ENCODE data around the gene RCAN2. TPM values are rescaled to one million over a fixed set of nuclear protein-coding genes. Genes with fewer than 3 reads are reported as not detected.

RCAN2 gene
- total RNA-seq, 2 experiments from 2014 or later = not detected

- Histone ChIP-seq H4K20me1 (ENCODE audit: insufficient read depth, low read length) (no peaks in the 10 kb centered on the region), H3K4me3 (ENCODE audit: low read depth, low read length, poor library complexity, severe bottlenecking) (no peak overlapping the region), H3K4me1 (ENCODE audit: insufficient read depth, low read length, poor library complexity, severe bottlenecking) (no peaks in the 10 kb centered on the region), H3K9me3 (ENCODE audit: low read length) (no peaks in the 10 kb centered on the region), H3K4me2 (ENCODE audit: low read length) (no peak overlapping the region), H3K27ac (ENCODE audit: low read depth, low read length, poor library complexity, severe bottlenecking) (no peak overlapping the region), H3K79me2 (ENCODE audit: insufficient read depth, low read depth, low read length) (no peaks in the 10 kb centered on the region), H3K36me3 (ENCODE audit: insufficient read depth, low read length) (no peaks in the 10 kb centered on the region), H3K9me2 (ENCODE audit: insufficient read depth, low read length) (no peaks in the 10 kb centered on the region), H2AFZ (ENCODE audit: low read length) (no peak overlapping the region)
- no peak for DNase-seq (ENCODE audit: low spot score)
- no peak for TF ChIP-seq CTCF (conservative IDR thresholded peaks at IDR 0.05; ENCODE audit: low read length)
- no peak for TF ChIP-seq EZH2phosphoT487 (IDR thresholded peaks at IDR 0.05; ENCODE audit: borderline replicate concordance, low read depth, low read length)
- POLR2A ChIA-PET = interaction anchor here (0.7 to 1.6 kb wide), 2 partner anchors 10 to 19 kb away, joined by 3 to 5 read pairs; no protein-coding TSS in a partner anchor
- no TSS peak for BruUV-seq (replicated peaks)
- intact Hi-C loops (cut with micrococcal nuclease; ENCODE audit: unreplicated experiment) = no loop called here
- CTCF ChIA-PET (ENCODE audit: unreplicated experiment) = no interaction called here
These were observed 30.3 kb upstream of the RCAN2 start for GRCh38 chr6:46521464-46521971.

- Histone ChIP-seq H3K27ac (ENCODE audit: low read depth, low read length, poor library complexity, severe bottlenecking) (no peak overlapping the region), H4K20me1 (ENCODE audit: insufficient read depth, low read length) (no peaks in the 10 kb centered on the region), H3K9me2 (ENCODE audit: insufficient read depth, low read length) (no peaks in the 10 kb centered on the region), H3K4me1 (ENCODE audit: insufficient read depth, low read length, poor library complexity, severe bottlenecking) (no peaks in the 10 kb centered on the region), H2AFZ (ENCODE audit: low read length) (no peak overlapping the region), H3K9me3 (ENCODE audit: low read length) (no peaks in the 10 kb centered on the region), H3K4me2 (ENCODE audit: low read length) (no peak overlapping the region), H3K79me2 (ENCODE audit: insufficient read depth, low read depth, low read length) (no peaks in the 10 kb centered on the region), H3K36me3 (ENCODE audit: insufficient read depth, low read length) (no peaks in the 10 kb centered on the region), H3K4me3 (ENCODE audit: low read depth, low read length, poor library complexity, severe bottlenecking) (no peak overlapping the region)
- CTCF ChIA-PET (ENCODE audit: unreplicated experiment) = interaction anchor here (0.5 kb wide), 1 partner anchor 8 kb away, joined by 3 read pairs; no protein-coding TSS in a partner anchor
- no TSS peak for BruUV-seq (replicated peaks)
- no peak for DNase-seq (ENCODE audit: low spot score)
- intact Hi-C loops (cut with micrococcal nuclease; ENCODE audit: unreplicated experiment) = no loop called here
- TF ChIP-seq CTCF (conservative IDR thresholded peaks at IDR 0.05; ENCODE audit: low read length) (no peak), EZH2phosphoT487 (IDR thresholded peaks at IDR 0.05; ENCODE audit: borderline replicate concordance, low read depth, low read length) (no peak)
- POLR2A ChIA-PET = interaction anchor here (1.5 kb wide), 1 partner anchor 10 kb away, joined by 4 read pairs; no protein-coding TSS in a partner anchor
These were observed 26.0 kb upstream of the RCAN2 start for GRCh38 chr6:46517202-46517601.

GRCh38 chr6:46513533-46513932 is 22.3 kb upstream of the RCAN2 start:
- no peaks in the 10 kb centered on the region for H3K9me2 ChIP-seq (ENCODE audit: insufficient read depth, low read length)
- no peaks in the 10 kb centered on the region for H3K4me1 ChIP-seq (ENCODE audit: insufficient read depth, low read length, poor library complexity, severe bottlenecking)
- H3K79me2 ChIP-seq (ENCODE audit: insufficient read depth, low read depth, low read length) = no peaks in the 10 kb centered on the region
- no peak for DNase-seq (ENCODE audit: low spot score)
- no peak for TF ChIP-seq CTCF (conservative IDR thresholded peaks at IDR 0.05; ENCODE audit: low read length)
- TF ChIP-seq EZH2phosphoT487 (IDR thresholded peaks at IDR 0.05; ENCODE audit: borderline replicate concordance, low read depth, low read length) = no peak
- no peak overlapping the region for H3K27ac ChIP-seq (ENCODE audit: low read depth, low read length, poor library complexity, severe bottlenecking)
- POLR2A ChIA-PET = no interaction called here
- H3K4me3 ChIP-seq (ENCODE audit: low read depth, low read length, poor library complexity, severe bottlenecking) = no peak overlapping the region
- BruUV-seq (replicated peaks) = no TSS peak
- CTCF ChIA-PET (ENCODE audit: unreplicated experiment) = no interaction called here
- no peaks in the 10 kb centered on the region for H4K20me1 ChIP-seq (ENCODE audit: insufficient read depth, low read length)
- H3K4me2 ChIP-seq (ENCODE audit: low read length) = no peak overlapping the region
- no peaks in the 10 kb centered on the region for H3K9me3 ChIP-seq (ENCODE audit: low read length)
- no peaks in the 10 kb centered on the region for H3K36me3 ChIP-seq (ENCODE audit: insufficient read depth, low read length)
- intact Hi-C loops (cut with micrococcal nuclease; ENCODE audit: unreplicated experiment) = no loop called here
- no peak overlapping the region for H2AFZ ChIP-seq (ENCODE audit: low read length)

All from OCI-LY7 (cell line).